GM23338 (cell line): Measurements from ENCODE around the gene BMPR1B. TPM values are rescaled to one million over a fixed set of nuclear protein-coding genes. Genes with fewer than 3 reads are reported as not detected.
A peak's percentile ranks its signal among the peaks of the same experiment; 100 is the strongest.

Experiments used
- ATAC-seq: fragments of 200-7000 bp; cut with Tn5 transposase; 3 replicates; pipeline ENCODE4 v1.9.1; 2020
- DNase-seq: peaks from one replicate; pipeline ENCODE4 v3.0.0-alpha.2; 2015; ENCODE audit warnings: low spot score
- H2AFZ ChIP-seq: fragments of 200-600 bp; sonication (generic); 2 replicates; pipeline ENCODE4 v1.8.0; 2016; ENCODE audit warnings: antibody characterized with exemption, mild to moderate bottlenecking, moderate library complexity
- H3F3A ChIP-seq: fragments of 200-600 bp; sonication (generic); replicated peaks from 2 replicates; pipeline ENCODE4 v1.8.0; 2017; ENCODE audit warnings: antibody characterized with exemption, mixed run types, low read depth
- H3K27ac ChIP-seq: fragments of 200-600 bp; sonication (generic); 2 replicates; pipeline ENCODE4 v1.6.1; 2016; ENCODE audit warnings: low read depth
- H3K27me3 ChIP-seq: fragments of 200-600 bp; sonication (generic); 2 replicates; pipeline ENCODE4 v1.8.0; 2016; ENCODE audit warnings: mild to moderate bottlenecking, mixed run types, moderate library complexity; ENCODE audit not compliant: insufficient read depth
- H3K36me3 ChIP-seq: fragments of 200-600 bp; sonication (generic); 2 replicates; pipeline ENCODE4 v1.8.0; 2016; ENCODE audit warnings: mild to moderate bottlenecking; ENCODE audit not compliant: insufficient read depth
- H3K4me1 ChIP-seq: fragments of 200-600 bp; sonication (generic); 2 replicates; pipeline ENCODE4 v1.8.0; 2016; ENCODE audit warnings: mild to moderate bottlenecking, moderate library complexity; ENCODE audit not compliant: insufficient read depth
- H3K4me2 ChIP-seq: fragments of 200-600 bp; sonication (generic); 2 replicates; pipeline ENCODE4 v1.7.1; 2017; ENCODE audit warnings: mixed run types
- H3K4me3 ChIP-seq: fragments of 200-600 bp; sonication (generic); 2 replicates; pipeline ENCODE4 v1.6.1; 2016; ENCODE audit warnings: mixed run types
- H3K79me2 ChIP-seq: fragments of 200-600 bp; sonication (generic); replicated peaks from 2 replicates; pipeline ENCODE4 v1.8.0; 2017; ENCODE audit warnings: mild to moderate bottlenecking; ENCODE audit not compliant: insufficient read depth
- H3K9me2 ChIP-seq: fragments of 200-600 bp; sonication (generic); 2 replicates; pipeline ENCODE4 v1.8.0; 2017; ENCODE audit not compliant: insufficient read depth
- H4K20me1 ChIP-seq: fragments of 200-600 bp; sonication (generic); replicated peaks from 2 replicates; pipeline ENCODE4 v1.8.0; 2017; ENCODE audit warnings: mild to moderate bottlenecking; ENCODE audit not compliant: insufficient read depth
- H3K27ac Mint-ChIP-seq: 2 replicates; pipeline ENCODE4 v1.8.0; 2020; ENCODE audit warnings: inconsistent platforms, mild to moderate bottlenecking, moderate library complexity, mixed read lengths
- H3K27me3 Mint-ChIP-seq: 3 replicates; pipeline ENCODE4 v1.8.0; 2022; ENCODE audit warnings: low read depth, mild to moderate bottlenecking, moderate library complexity, mixed read lengths, inconsistent platforms; ENCODE audit not compliant: insufficient read depth, poor library complexity
- H3K36me3 Mint-ChIP-seq: 3 replicates; pipeline ENCODE4 v1.8.0; 2021; ENCODE audit warnings: low read depth, mild to moderate bottlenecking, inconsistent platforms, moderate library complexity, mixed read lengths
- H3K4me1 Mint-ChIP-seq: 3 replicates; pipeline ENCODE4 v1.8.0; 2020; ENCODE audit warnings: mild to moderate bottlenecking, inconsistent platforms, mixed read lengths
- H3K4me3 Mint-ChIP-seq: 3 replicates; pipeline ENCODE4 v1.8.0; 2021; ENCODE audit warnings: moderate library complexity, mild to moderate bottlenecking, inconsistent platforms, mixed read lengths
- H3K9me3 Mint-ChIP-seq: 3 replicates; pipeline ENCODE4 v1.8.0; 2020; ENCODE audit warnings: moderate library complexity, mild to moderate bottlenecking, inconsistent platforms, mixed read lengths
- CTCF ChIP-seq, 2 experiments: fragments of 200-600 bp in 1 of 2; sonication (generic) in 1 of 2; conservative IDR thresholded peaks; 2 replicates each; pipeline versions ENCODE4 v1.5.1 to v1.6.1; 2016 to 2017; ENCODE audit warnings: antibody characterized with exemption in 2 of 2, low read depth in 2 of 2, mild to moderate bottlenecking in 2 of 2, moderate library complexity in 1 of 2
- ETS1 ChIP-seq: IDR thresholded peaks from 2 replicates; pipeline ENCODE4 v1.6.1; 2016; ENCODE audit warnings: antibody characterized with exemption
- EZH2 ChIP-seq: fragments of 200-600 bp; sonication (generic); IDR thresholded peaks from one replicate; pipeline ENCODE4 v1.8.0; 2017; ENCODE audit warnings: antibody characterized with exemption, mild to moderate bottlenecking, low read depth; ENCODE audit not compliant: unreplicated experiment
- EZH2phosphoT487 ChIP-seq: fragments of 200-600 bp; sonication (generic); IDR thresholded peaks from one replicate; pipeline ENCODE4 v1.8.1; 2018; ENCODE audit warnings: antibody characterized with exemption; ENCODE audit not compliant: unreplicated experiment
- JUNB ChIP-seq: IDR thresholded peaks from one replicate; pipeline ENCODE4 v1.6.1; 2016; ENCODE audit warnings: antibody characterized with exemption; ENCODE audit not compliant: unreplicated experiment
- NANOG ChIP-seq: IDR thresholded peaks from 2 replicates; pipeline ENCODE4 v1.6.1; 2016; ENCODE audit warnings: antibody characterized with exemption, borderline replicate concordance
- POLR2AphosphoS5 ChIP-seq: IDR thresholded peaks from 2 replicates; pipeline ENCODE4 v1.6.1; 2016; ENCODE audit warnings: antibody characterized with exemption, low read depth
- REST ChIP-seq: IDR thresholded peaks from one replicate; pipeline ENCODE4 v1.6.1; 2018; ENCODE audit warnings: antibody characterized with exemption; ENCODE audit not compliant: unreplicated experiment
- STAT1 ChIP-seq: IDR thresholded peaks from one replicate; pipeline ENCODE4 v1.6.1; 2016; ENCODE audit warnings: antibody characterized with exemption; ENCODE audit not compliant: unreplicated experiment
- ZNF114 ChIP-seq: fragments of 250-450 bp; sonication (Bioruptor Pico); IDR thresholded peaks from 2 replicates; pipeline ENCODE4 v1.5.0; 2020; ENCODE audit warnings: mild to moderate bottlenecking, moderate library complexity
- ZNF331 ChIP-seq: fragments of 250-450 bp; sonication (Bioruptor Pico); IDR thresholded peaks from 2 replicates; pipeline ENCODE4 v1.5.0; 2020; ENCODE audit warnings: low read depth, mild to moderate bottlenecking, moderate library complexity
- ZNF462 ChIP-seq: fragments of 250-450 bp; sonication (Bioruptor Pico); IDR thresholded peaks from 2 replicates; pipeline ENCODE4 v1.5.0; 2020; ENCODE audit warnings: mild to moderate bottlenecking, moderate library complexity
- polyA plus RNA-seq: library from polyadenylated mRNA; unstranded; fragments of >200 nt; fragmentation: Nextera tagmentation; extraction: Ambion mirVana; gene quantifications from 2 replicates; pipeline ENCODE4 v1.2.1, GENCODE V29; 2016
- total RNA-seq: library from RNA; depleted of rRNA; stranded (reverse); fragments of >200 nt; shearing (Covaris generic); gene quantifications from 2 replicates; pipeline ENCODE4 v1.2.3, GENCODE V29; 2014

The BMPR1B gene
- total and polyA plus RNA-seq, 2 experiments from 2014 or later, result 0.48 to 1.0 TPM

GRCh38 chr4:94841864-94842221 is 84.1 kb downstream of the BMPR1B start:
- Histone ChIP-seq H3K4me1 (peaks cover 5% of the 10 kb centered on the region), H3K27me3 (no peaks in the 10 kb centered on the region), H3F3A (no peaks in the 10 kb centered on the region), H3K4me2 (peak overlapping the region; percentile 65; the same call in 1 of the 2 replicates), H4K20me1 (no peaks in the 10 kb centered on the region), H2AFZ (peak overlapping the region; percentile 56; the same call in 1 of the 2 replicates), H3K4me3 (no peak overlapping the region), H3K27ac (peak overlapping the region; percentile 9; the same call in 1 of the 2 replicates), H3K36me3 (no peaks in the 10 kb centered on the region; the same call in 1 of the 2 replicates), H3K79me2 (no peaks in the 10 kb centered on the region), H3K9me2 (no peaks in the 10 kb centered on the region)
- Mint-ChIP-seq H3K4me1 (peaks cover 7% of the 10 kb centered on the region; the same call in 2 of the 3 replicates), H3K36me3 (peaks cover 16% of the 10 kb centered on the region; the same call in 2 of the 3 replicates), H3K27me3 (no peaks in the 10 kb centered on the region), H3K27ac (no peak overlapping the region; the same call in 1 of the 2 replicates), H3K4me3 (no peak overlapping the region; the same call in 2 of the 3 replicates), H3K9me3 (peaks cover 17% of the 10 kb centered on the region; the same call in 2 of the 3 replicates)
- DNase-seq, result no peak
- no peak for ATAC-seq
- TF ChIP-seq EZH2phosphoT487 (no peak), CTCF (conservative IDR thresholded peaks at IDR 0.05; ENCODE audit: low read depth in 2 of 2) (no peak), STAT1 (no peak), POLR2AphosphoS5 (no peak), EZH2 (no peak), ZNF462 (CRISPR knock-in tag) (no peak), ZNF114 (CRISPR knock-in tag) (no peak), REST (no peak), ETS1 (no peak), JUNB (no peak), NANOG (no peak), ZNF331 (CRISPR knock-in tag) (no peak)
